BLaER1 (cell line): ENCODE measurements around the gene HS6ST3.

Experiments used
- H3K27ac ChIP-seq: shearing (Covaris generic); formaldehyde crosslinking; 2 replicates; pipeline ENCODE4 v1.8.1; 2022
- H3K27me3 ChIP-seq: shearing (Covaris generic); formaldehyde crosslinking; 2 replicates; pipeline ENCODE4 v1.8.1; 2022
- H3K36me3 ChIP-seq: shearing (Covaris generic); formaldehyde crosslinking; 2 replicates; pipeline ENCODE4 v1.8.1; 2022
- H3K4me1 ChIP-seq: shearing (Covaris generic); formaldehyde crosslinking; 2 replicates; pipeline ENCODE4 v1.8.1; 2022
- H3K4me2 ChIP-seq: shearing (Covaris generic); formaldehyde crosslinking; 2 replicates; pipeline ENCODE4 v1.8.1; 2022
- H3K4me3 ChIP-seq: shearing (Covaris generic); formaldehyde crosslinking; 2 replicates; pipeline ENCODE4 v1.8.1; 2022
- H3K9ac ChIP-seq: shearing (Covaris generic); formaldehyde crosslinking; 2 replicates; pipeline ENCODE4 v1.8.1; 2022
- H3K9me3 ChIP-seq: shearing (Covaris generic); formaldehyde crosslinking; 2 replicates; pipeline ENCODE4 v1.8.1; 2022
- H4K20me1 ChIP-seq: shearing (Covaris generic); formaldehyde crosslinking; 2 replicates; pipeline ENCODE4 v1.8.1; 2022
- Cebpa-rat ChIP-seq: shearing (Covaris generic); IDR thresholded peaks from 2 replicates; pipeline ENCODE4 v1.8.1; 2022

HS6ST3 gene

GRCh38 chr13:96684469-96684868, 594.6 kb downstream of the HS6ST3 start:
- Histone ChIP-seq H3K36me3 (no peaks in the 10 kb centered on the region), H3K27me3 (no peaks in the 10 kb centered on the region), H3K27ac (no peak overlapping the region), H3K4me3 (no peak overlapping the region), H4K20me1 (no peaks in the 10 kb centered on the region), H3K9me3 (no peaks in the 10 kb centered on the region), H3K4me2 (no peak overlapping the region), H3K4me1 (no peaks in the 10 kb centered on the region), H3K9ac (no peak overlapping the region)
- TF ChIP-seq Cebpa-rat = no peak

GRCh38 chr13:96684907-96685306, 595.0 kb downstream of the HS6ST3 start:
- no peak for TF ChIP-seq Cebpa-rat
- no peaks in the 10 kb centered on the region for H3K36me3 ChIP-seq
- no peaks in the 10 kb centered on the region for H3K27me3 ChIP-seq
- no peak overlapping the region for H3K4me2 ChIP-seq
- no peak overlapping the region for H3K9ac ChIP-seq
- H3K9me3 ChIP-seq = no peaks in the 10 kb centered on the region
- H3K27ac ChIP-seq = no peak overlapping the region
- H3K4me3 ChIP-seq = no peak overlapping the region
- no peaks in the 10 kb centered on the region for H4K20me1 ChIP-seq
- H3K4me1 ChIP-seq = no peaks in the 10 kb centered on the region

DNA sequence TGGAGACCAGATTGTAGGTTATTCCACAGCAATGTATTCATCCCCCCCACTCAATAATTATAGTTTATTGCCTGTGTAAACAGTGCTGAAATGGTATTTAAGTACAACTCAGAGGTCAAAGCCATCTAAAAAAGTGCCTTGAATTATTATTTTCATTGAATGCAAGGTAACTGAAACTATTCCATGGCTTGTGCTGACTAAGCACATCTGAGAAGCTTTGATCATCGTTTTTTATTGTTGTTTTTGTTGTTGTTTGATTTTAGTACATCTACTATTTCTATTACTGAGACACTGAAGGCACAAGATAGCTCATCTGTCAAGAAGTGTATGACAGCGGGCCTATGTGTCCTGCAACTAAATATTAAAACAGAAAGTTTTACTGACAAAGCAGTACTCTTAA, 596.4 kb downstream of the HS6ST3 start:
- Histone ChIP-seq H3K36me3 (no peaks in the 10 kb centered on the region), H3K4me2 (no peak overlapping the region), H3K4me1 (no peaks in the 10 kb centered on the region), H3K9me3 (no peaks in the 10 kb centered on the region), H3K4me3 (no peak overlapping the region), H3K27ac (no peak overlapping the region), H3K9ac (no peak overlapping the region), H4K20me1 (no peaks in the 10 kb centered on the region), H3K27me3 (no peaks in the 10 kb centered on the region)
- no peak for TF ChIP-seq Cebpa-rat

DNA sequence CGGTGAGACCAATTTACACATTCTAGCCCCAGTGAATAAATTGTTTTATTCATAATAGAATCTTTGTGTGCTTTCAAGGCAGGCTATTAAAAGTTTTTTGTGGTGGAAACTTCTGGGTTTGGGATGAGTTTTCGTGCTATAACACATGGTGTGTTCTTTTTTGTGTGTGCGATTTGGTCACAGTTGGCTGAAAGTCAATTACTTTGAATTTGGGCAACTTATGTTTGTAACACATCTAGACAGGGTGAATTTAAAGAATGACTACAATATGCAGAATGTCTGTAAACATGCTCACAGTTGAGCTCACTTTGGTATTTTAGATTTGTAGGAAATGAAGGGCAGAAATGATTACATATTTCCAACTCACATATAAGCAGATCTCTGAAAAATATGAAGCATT, 597.3 kb downstream of the HS6ST3 start:
- Histone ChIP-seq H3K9me3 (no peaks in the 10 kb centered on the region), H3K4me3 (no peak overlapping the region), H3K27me3 (no peaks in the 10 kb centered on the region), H3K27ac (no peak overlapping the region), H4K20me1 (no peaks in the 10 kb centered on the region), H3K4me2 (no peak overlapping the region), H3K9ac (no peak overlapping the region), H3K36me3 (no peaks in the 10 kb centered on the region), H3K4me1 (no peaks in the 10 kb centered on the region)
- no peak for TF ChIP-seq Cebpa-rat

DNA sequence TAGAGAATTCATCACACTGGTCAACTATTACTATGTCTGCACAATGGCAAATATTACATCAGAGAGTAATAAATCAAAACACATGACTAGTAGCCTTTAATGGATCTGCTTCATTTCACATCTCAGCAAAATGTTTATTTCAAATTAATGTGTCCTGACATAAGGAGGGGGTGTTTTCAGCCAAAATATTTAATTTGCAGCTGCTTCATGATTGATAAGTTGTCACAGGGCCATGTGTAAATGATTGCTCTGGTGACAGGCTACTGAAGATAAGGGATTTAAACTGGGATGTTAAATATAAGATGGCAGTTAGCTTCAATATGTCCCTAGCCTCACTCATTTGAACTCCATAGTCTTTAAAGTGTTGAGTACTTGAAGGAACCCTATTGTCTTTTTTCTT, 601.1 kb downstream of the HS6ST3 start:
- Histone ChIP-seq H3K27ac (no peak overlapping the region), H3K4me2 (no peak overlapping the region), H3K4me3 (no peak overlapping the region), H4K20me1 (no peaks in the 10 kb centered on the region), H3K9me3 (no peaks in the 10 kb centered on the region), H3K27me3 (no peaks in the 10 kb centered on the region), H3K36me3 (no peaks in the 10 kb centered on the region), H3K4me1 (no peaks in the 10 kb centered on the region), H3K9ac (no peak overlapping the region)
- no peak for TF ChIP-seq Cebpa-rat

DNA sequence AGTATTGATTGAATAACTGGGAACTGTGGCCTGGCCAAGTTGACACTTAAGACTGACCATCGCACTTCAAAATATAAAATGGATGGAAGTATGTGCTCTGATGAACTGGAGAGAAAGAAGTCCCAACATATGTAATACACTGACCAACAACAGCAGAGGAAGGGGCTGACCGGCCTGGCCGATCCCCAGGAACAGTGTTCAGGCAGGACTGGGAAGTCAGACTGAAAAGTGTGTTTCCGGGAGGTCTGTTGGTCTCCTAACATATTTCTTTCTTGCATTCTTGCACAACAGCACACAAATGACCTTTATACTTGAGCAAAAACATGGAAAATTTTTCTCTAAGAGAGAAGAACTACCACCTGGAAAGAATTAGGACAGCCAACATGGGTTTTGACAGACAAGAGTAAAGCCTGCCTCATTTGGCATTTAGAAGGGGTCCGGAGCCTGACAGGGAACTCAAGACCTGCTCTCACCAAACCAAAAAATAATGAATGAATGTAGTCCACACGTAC, 606.5 kb downstream of the HS6ST3 start:
- no peak for TF ChIP-seq Cebpa-rat
- H4K20me1 ChIP-seq = no peaks in the 10 kb centered on the region
- no peaks in the 10 kb centered on the region for H3K4me1 ChIP-seq
- H3K9me3 ChIP-seq = no peaks in the 10 kb centered on the region; the same call in 1 of the 2 replicates
- no peaks in the 10 kb centered on the region for H3K27me3 ChIP-seq
- H3K4me3 ChIP-seq = no peak overlapping the region
- no peaks in the 10 kb centered on the region for H3K36me3 ChIP-seq
- H3K9ac ChIP-seq = no peak overlapping the region
- H3K27ac ChIP-seq = no peak overlapping the region
- no peak overlapping the region for H3K4me2 ChIP-seq

DNA sequence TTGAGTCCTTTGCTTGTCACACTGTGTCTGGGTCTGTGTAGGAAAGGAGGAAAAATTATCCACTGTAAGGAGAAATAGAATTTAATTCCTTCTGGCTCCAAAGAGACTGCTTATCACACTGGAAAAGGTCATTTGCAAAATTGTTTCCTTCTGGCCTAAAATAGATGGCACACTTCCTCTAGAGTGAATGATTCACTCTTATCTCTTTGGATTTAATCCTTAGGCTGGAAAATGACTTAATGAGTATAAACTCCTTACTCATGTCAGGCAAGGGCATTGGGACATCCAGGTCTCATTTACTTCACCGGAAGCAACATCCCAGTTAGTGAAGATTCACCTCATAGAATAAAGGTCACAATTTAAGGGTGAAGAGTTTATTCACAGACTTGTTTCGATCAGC, 610.8 kb downstream of the HS6ST3 start:
- TF ChIP-seq Cebpa-rat = no peak
- no peak overlapping the region for H3K4me3 ChIP-seq
- H3K9ac ChIP-seq = no peak overlapping the region
- H3K4me2 ChIP-seq = no peak overlapping the region
- no peaks in the 10 kb centered on the region for H3K36me3 ChIP-seq
- H4K20me1 ChIP-seq = no peaks in the 10 kb centered on the region
- H3K4me1 ChIP-seq = 0 out of 2 replicates have a peak, but pooled peaks cover 2% of the 10 kb centered on the region
- no peak overlapping the region for H3K27ac ChIP-seq
- H3K9me3 ChIP-seq = no peaks in the 10 kb centered on the region; the same call in 1 of the 2 replicates
- H3K27me3 ChIP-seq = no peaks in the 10 kb centered on the region

DNA sequence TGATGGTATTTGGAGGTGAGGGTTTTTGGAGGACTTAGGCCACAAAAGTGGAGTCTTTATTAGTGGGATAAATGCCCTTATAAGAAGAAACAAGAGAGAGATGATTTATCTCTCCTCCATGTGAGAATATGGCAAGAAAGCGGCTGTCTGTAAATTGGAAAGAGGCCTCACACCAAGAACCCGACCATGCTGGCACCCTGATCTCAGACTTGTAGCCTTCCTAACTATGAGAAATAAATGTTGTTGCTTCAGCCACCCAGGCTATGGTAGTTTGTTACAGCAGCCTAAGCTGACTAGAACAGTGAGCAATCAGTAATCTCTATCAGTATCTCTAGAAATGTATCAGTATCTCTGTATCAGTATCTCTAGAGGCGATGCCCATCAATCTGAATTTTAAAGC, 617.2 kb downstream of the HS6ST3 start:
- no peaks in the 10 kb centered on the region for H4K20me1 ChIP-seq
- no peak overlapping the region for H3K27ac ChIP-seq
- no peak overlapping the region for H3K4me2 ChIP-seq
- no peak overlapping the region for H3K4me3 ChIP-seq
- no peaks in the 10 kb centered on the region for H3K36me3 ChIP-seq
- no peak for TF ChIP-seq Cebpa-rat
- H3K9ac ChIP-seq = no peak overlapping the region
- H3K4me1 ChIP-seq = 0 out of 2 replicates have a peak, but pooled peaks cover 7% of the 10 kb centered on the region
- no peaks in the 10 kb centered on the region for H3K9me3 ChIP-seq
- H3K27me3 ChIP-seq = no peaks in the 10 kb centered on the region

GRCh38 chr13:96710166-96710862, 620.4 kb downstream of the HS6ST3 start:
- no peak overlapping the region for H3K9ac ChIP-seq
- H3K4me3 ChIP-seq = no peak overlapping the region
- no peak for TF ChIP-seq Cebpa-rat
- H3K27me3 ChIP-seq = no peaks in the 10 kb centered on the region
- no peaks in the 10 kb centered on the region for H3K36me3 ChIP-seq
- H3K4me2 ChIP-seq = no peak overlapping the region
- no peak overlapping the region for H3K27ac ChIP-seq
- no peaks in the 10 kb centered on the region for H3K9me3 ChIP-seq
- 0 out of 2 replicates have a peak, but pooled peaks cover 7% of the 10 kb centered on the region for H3K4me1 ChIP-seq
- no peaks in the 10 kb centered on the region for H4K20me1 ChIP-seq

GRCh38 chr13:96720446-96720845, 630.5 kb downstream of the HS6ST3 start:
- no peaks in the 10 kb centered on the region for H3K4me1 ChIP-seq
- no peaks in the 10 kb centered on the region for H3K9me3 ChIP-seq
- no peak overlapping the region for H3K4me2 ChIP-seq
- H3K27ac ChIP-seq = no peak overlapping the region
- H3K9ac ChIP-seq = no peak overlapping the region
- no peak overlapping the region for H3K4me3 ChIP-seq
- H3K36me3 ChIP-seq = no peaks in the 10 kb centered on the region
- H3K27me3 ChIP-seq = no peaks in the 10 kb centered on the region
- H4K20me1 ChIP-seq = no peaks in the 10 kb centered on the region
- TF ChIP-seq Cebpa-rat = no peak
